Measurements from ENCODE around the gene ZNRD2. TPM values are rescaled to one million over a fixed set of nuclear protein-coding genes. Genes with fewer than 3 reads are reported as not detected.

ZNRD2 gene
- total RNA-seq, 4 donors from 2014 or later = 43.6 to 77.3 (median 63.3) TPM

- Histone ChIP-seq H3K4me3 (peak overlapping the region; percentile 72 to 96 (median 80)), H3K9me3 (no peaks in the 10 kb centered on the region), H3K27me3 (no peaks in the 10 kb centered on the region), H3K36me3 (peaks cover 12 to 47% (median 42%) of the 10 kb centered on the region in 4 donors), H3K27ac (replicated peaks in 1 of 4) (peak overlapping the region; percentile 87 to 97 (median 96)), H3K4me1 (peaks cover 58 to 75% (median 73%) of the 10 kb centered on the region in 4 donors)
- no peak for DNase-seq (ENCODE audit: extremely low spot score)
- intact Hi-C loops (cut with DNase I) = no loop called here
- no peak for TF ChIP-seq POLR2A (IDR thresholded peaks at IDR 0.05; ENCODE audit: low read depth)
- 3% methylated on average over 7 of the region's 43 CpGs for WGBS
Measured at GRCh38 chr11:65613091-65613928, 43.0 kb downstream of the ZNRD2 start.

DNA sequence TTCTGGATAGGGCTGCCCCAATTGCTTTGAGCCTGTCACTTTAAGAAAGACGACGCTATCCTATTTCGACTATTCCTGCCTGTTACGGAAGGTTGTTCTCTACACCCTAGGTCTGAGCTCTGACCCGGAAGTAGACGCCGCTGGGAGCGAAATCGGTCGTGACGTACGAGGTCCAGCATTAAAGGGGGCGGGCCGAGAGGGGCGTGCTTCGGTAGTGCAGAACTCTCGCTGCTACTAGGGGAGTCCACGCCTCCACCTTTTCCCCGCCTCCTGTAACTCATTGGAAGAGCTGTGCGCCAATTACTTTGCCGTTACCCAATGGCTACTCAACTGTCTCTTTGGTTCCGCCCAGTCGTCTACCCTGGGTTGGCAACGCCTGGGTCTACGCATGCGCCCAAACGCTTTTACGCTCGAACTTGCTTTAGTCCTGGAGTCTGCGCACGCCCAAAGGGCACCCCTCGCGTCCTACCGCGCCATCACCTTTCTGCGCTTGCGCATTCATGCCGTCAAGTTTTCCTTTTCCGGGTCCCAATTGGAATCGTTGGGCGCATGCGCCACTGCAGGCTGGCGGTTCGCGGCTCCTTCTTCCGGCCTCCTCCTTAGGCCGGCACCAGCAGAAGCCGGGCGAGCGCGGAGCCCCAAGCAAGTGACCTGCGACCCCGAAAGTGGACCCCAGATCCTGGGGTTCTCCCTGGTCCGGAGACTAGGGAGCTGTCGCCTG, 45.1 kb downstream of the ZNRD2 start, which contains the start of gene PCNX3:
TSS of gene PCNX3 (plus strand) at position 548 of the 721 bp plus-strand sequence. CDS start 536 bp downstream, outside the sequence.
- TF ChIP-seq POLR2AphosphoS5 (IDR thresholded peaks at IDR 0.05) = peak; percentile 88 to 95
- peak in 1 of 3 experiments; percentile 35 for TF ChIP-seq CTCF (IDR thresholded peaks at IDR 0.05)
- no peak for TF ChIP-seq EP300 (IDR thresholded peaks at IDR 0.05)
- TF ChIP-seq POLR2A (IDR thresholded peaks at IDR 0.05; ENCODE audit: low read depth) = peak; percentile 19
- intact Hi-C loops (cut with DNase I) = loop anchor here (2.0 kb wide), 1 partner anchor 41 kb away; no protein-coding TSS in a partner anchor
- Histone ChIP-seq H3K4me1 (peaks cover 40 to 60% (median 55%) of the 10 kb centered on the region in 4 donors), H3K36me3 (peaks cover 26 to 51% (median 49%) of the 10 kb centered on the region in 4 donors), H3K27me3 (no peaks in the 10 kb centered on the region), H3K4me3 (peak within 1 kb of the TSS; percentile 72 to 96 (median 82)), H3K9me3 (no peaks in the 10 kb centered on the region), H3K27ac (replicated peaks in 1 of 4) (peak within 1 kb of the TSS; percentile 87 to 97 (median 96))
- WGBS = 0% methylated on average over 36 of the region's 55 CpGs
- DNase-seq (ENCODE audit: extremely low spot score) = peak; percentile 100

DNA sequence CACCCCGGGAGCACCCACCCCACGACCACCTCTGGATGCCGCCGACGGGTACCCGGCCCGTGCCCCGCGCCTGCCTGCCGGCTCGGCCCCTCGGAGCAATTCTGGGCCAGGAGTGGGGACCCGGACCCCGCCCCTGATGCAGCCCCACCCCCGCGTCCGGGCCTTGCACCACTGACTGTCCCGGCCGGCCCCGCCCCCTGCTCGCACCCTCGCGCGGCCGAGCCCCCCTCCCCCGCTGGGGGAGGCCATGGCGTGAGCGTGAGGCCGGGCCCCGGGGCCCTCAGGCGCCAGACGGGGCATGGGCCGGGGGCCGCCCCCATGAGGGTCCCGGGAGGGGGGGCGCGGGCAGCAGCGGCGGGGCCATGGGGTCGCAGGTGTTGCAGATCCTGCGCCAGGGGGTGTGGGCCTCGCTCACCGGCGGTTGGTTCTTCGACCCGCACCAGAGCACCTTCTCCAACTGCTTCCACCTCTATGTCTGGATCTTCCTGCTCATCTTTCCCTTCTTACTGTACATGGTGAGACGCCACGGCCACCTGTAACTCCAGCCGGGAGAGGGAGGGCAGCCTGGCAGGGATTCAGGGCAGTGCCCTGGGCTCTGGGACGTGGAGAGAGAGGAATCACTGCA, 45.8 kb downstream of the ZNRD2 start:
- Histone ChIP-seq H3K9me3 (no peaks in the 10 kb centered on the region), H3K27me3 (no peaks in the 10 kb centered on the region), H3K4me1 (peaks cover 33 to 53% (median 48%) of the 10 kb centered on the region in 4 donors), H3K4me3 (peak overlapping the region; percentile 72 to 96 (median 82)), H3K36me3 (peaks cover 26 to 57% (median 55%) of the 10 kb centered on the region in 4 donors), H3K27ac (replicated peaks in 1 of 4) (peak overlapping the region; percentile 87 to 97 (median 94))
- intact Hi-C loops (cut with DNase I) = loop anchor here (2.0 kb wide), 1 partner anchor 41 kb away; no protein-coding TSS in a partner anchor
- 0% methylated on average over 18 of the region's 50 CpGs for WGBS
- DNase-seq (ENCODE audit: extremely low spot score) = no peak
- TF ChIP-seq CTCF (IDR thresholded peaks at IDR 0.05) (no peak), EP300 (IDR thresholded peaks at IDR 0.05) (no peak), POLR2AphosphoS5 (IDR thresholded peaks at IDR 0.05) (no peak), POLR2A (IDR thresholded peaks at IDR 0.05; ENCODE audit: low read depth) (no peak)

- TF ChIP-seq POLR2AphosphoS5 (IDR thresholded peaks at IDR 0.05) = no peak
- TF ChIP-seq CTCF (IDR thresholded peaks at IDR 0.05) = no peak
- TF ChIP-seq POLR2A (IDR thresholded peaks at IDR 0.05; ENCODE audit: low read depth) = no peak
- TF ChIP-seq EP300 (IDR thresholded peaks at IDR 0.05) = no peak
- no peaks in the 10 kb centered on the region for H3K9me3 ChIP-seq
- H3K36me3 ChIP-seq = peaks cover 26 to 63% (median 59%) of the 10 kb centered on the region in 4 donors
- 63% methylated on average over 7 of the region's 10 CpGs for WGBS
- peak overlapping the region; percentile 72 to 96 (median 82) for H3K4me3 ChIP-seq
- no peaks in the 10 kb centered on the region for H3K27me3 ChIP-seq
- DNase-seq (ENCODE audit: extremely low spot score) = no peak
- H3K4me1 ChIP-seq = peaks cover 31 to 48% (median 43%) of the 10 kb centered on the region in 4 donors
- intact Hi-C loops (cut with DNase I) = no loop called here
- H3K27ac ChIP-seq (replicated peaks in 1 of 4) = peak overlapping the region; percentile 87 to 97 (median 94)
Measured at GRCh38 chr11:65616575-65617001, 46.3 kb downstream of the ZNRD2 start.

Data from esophagus muscularis mucosa (tissue), 4 donors.